SK-N-SH (cell line): ENCODE data around the gene KCNMB3.

Experiments used
- CHD2 ChIP-seq: fragments of 150-350 bp; IDR thresholded peaks from 2 replicates; pipeline ENCODE4 v1.6.1; 2018; ENCODE audit warnings: low read length; ENCODE audit not compliant: partially characterized antibody
- EP300 ChIP-seq, 2 experiments: IDR thresholded peaks; 2 replicates each; pipeline versions ENCODE4 v1.4.0 to v1.6.1; 2012; ENCODE audit warnings: borderline replicate concordance in 1 of 2, low read depth in 1 of 2, low read length in 1 of 2
- EZH2phosphoT487 ChIP-seq: fragments of 200-600 bp; sonication (generic); IDR thresholded peaks from 2 replicates; pipeline ENCODE4 v1.6.1; 2017; ENCODE audit warnings: low read depth, mixed run types, mild to moderate bottlenecking, antibody characterized with exemption, moderate library complexity, borderline replicate concordance
- FOXJ3 ChIP-seq: sonication (generic); formaldehyde crosslinking; IDR thresholded peaks from 2 replicates; pipeline ENCODE4 v1.5.1; 2020; ENCODE audit warnings: mild to moderate bottlenecking, missing genetic modification reagents
- GABPA ChIP-seq: IDR thresholded peaks from 2 replicates; pipeline ENCODE4 v1.4.0; 2012; ENCODE audit warnings: low read depth, mild to moderate bottlenecking
- MXI1 ChIP-seq: IDR thresholded peaks from 2 replicates; pipeline ENCODE4 v1.6.1; 2012; ENCODE audit warnings: mild to moderate bottlenecking, low read depth, low read length, improper control_type of control experiment
- TCF12 ChIP-seq: IDR thresholded peaks from 2 replicates; pipeline ENCODE4 v1.4.0; 2012
- TF ChIP-seq, protein P1 (sequence below): fragments of 200-600 bp; sonication (generic); IDR thresholded peaks from 2 replicates; pipeline ENCODE4 v1.6.1; 2017; ENCODE audit warnings: antibody characterized with exemption, mild to moderate bottlenecking, moderate library complexity
- TF ChIP-seq, protein P2 (sequence below): IDR thresholded peaks from 2 replicates; pipeline ENCODE4 v1.4.0; 2012; ENCODE audit warnings: low read depth
- TF ChIP-seq, protein P3 (sequence below): IDR thresholded peaks from 2 replicates; pipeline ENCODE4 v1.4.0; 2012; ENCODE audit warnings: low read depth, borderline replicate concordance
- TF ChIP-seq, protein P4 (sequence below): fragments of 150-350 bp; IDR thresholded peaks from 2 replicates; pipeline ENCODE4 v1.6.1; 2017; ENCODE audit warnings: antibody characterized with exemption, low read length, low read depth, borderline replicate concordance

DNA sequence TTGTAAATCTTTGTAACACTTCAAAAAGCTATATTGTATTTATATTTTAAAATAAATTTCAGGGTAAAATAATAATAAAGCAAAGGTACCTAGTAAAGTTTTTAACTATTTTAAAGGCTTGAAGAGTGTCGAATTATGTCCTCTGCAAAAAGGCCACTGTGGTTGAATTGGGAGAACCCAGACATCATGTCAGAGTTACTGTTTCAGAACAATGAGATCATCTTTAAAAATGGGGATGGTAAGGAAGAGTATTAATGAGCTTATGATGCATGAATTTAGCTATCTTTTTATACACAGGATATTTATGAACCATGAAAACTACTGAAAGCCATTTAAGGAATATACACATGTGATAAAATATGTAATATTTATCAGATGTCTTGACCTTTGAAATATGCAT lies 26.3 kb downstream of the KCNMB3 start:
- no peak for TF ChIP-seq GABPA
- TF ChIP-seq, protein P1, sequence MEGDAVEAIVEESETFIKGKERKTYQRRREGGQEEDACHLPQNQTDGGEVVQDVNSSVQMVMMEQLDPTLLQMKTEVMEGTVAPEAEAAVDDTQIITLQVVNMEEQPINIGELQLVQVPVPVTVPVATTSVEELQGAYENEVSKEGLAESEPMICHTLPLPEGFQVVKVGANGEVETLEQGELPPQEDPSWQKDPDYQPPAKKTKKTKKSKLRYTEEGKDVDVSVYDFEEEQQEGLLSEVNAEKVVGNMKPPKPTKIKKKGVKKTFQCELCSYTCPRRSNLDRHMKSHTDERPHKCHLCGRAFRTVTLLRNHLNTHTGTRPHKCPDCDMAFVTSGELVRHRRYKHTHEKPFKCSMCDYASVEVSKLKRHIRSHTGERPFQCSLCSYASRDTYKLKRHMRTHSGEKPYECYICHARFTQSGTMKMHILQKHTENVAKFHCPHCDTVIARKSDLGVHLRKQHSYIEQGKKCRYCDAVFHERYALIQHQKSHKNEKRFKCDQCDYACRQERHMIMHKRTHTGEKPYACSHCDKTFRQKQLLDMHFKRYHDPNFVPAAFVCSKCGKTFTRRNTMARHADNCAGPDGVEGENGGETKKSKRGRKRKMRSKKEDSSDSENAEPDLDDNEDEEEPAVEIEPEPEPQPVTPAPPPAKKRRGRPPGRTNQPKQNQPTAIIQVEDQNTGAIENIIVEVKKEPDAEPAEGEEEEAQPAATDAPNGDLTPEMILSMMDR, result no peak
- no peak for TF ChIP-seq FOXJ3 (CRISPR knock-in tag)
- no peak for TF ChIP-seq EZH2phosphoT487
- TF ChIP-seq MXI1, result no peak
- TF ChIP-seq, protein P2, sequence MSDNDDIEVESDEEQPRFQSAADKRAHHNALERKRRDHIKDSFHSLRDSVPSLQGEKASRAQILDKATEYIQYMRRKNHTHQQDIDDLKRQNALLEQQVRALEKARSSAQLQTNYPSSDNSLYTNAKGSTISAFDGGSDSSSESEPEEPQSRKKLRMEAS, result no peak
- TF ChIP-seq, protein P3, sequence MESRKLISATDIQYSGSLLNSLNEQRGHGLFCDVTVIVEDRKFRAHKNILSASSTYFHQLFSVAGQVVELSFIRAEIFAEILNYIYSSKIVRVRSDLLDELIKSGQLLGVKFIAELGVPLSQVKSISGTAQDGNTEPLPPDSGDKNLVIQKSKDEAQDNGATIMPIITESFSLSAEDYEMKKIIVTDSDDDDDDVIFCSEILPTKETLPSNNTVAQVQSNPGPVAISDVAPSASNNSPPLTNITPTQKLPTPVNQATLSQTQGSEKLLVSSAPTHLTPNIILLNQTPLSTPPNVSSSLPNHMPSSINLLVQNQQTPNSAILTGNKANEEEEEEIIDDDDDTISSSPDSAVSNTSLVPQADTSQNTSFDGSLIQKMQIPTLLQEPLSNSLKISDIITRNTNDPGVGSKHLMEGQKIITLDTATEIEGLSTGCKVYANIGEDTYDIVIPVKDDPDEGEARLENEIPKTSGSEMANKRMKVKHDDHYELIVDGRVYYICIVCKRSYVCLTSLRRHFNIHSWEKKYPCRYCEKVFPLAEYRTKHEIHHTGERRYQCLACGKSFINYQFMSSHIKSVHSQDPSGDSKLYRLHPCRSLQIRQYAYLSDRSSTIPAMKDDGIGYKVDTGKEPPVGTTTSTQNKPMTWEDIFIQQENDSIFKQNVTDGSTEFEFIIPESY, result no peak
- TF ChIP-seq EP300 (IDR thresholded peaks at IDR 0.05; ENCODE audit: borderline replicate concordance in 1 of 2, low read depth in 1 of 2, low read length in 1 of 2), result no peak
- TF ChIP-seq CHD2, result no peak
- TF ChIP-seq TCF12, result no peak
- TF ChIP-seq, protein P4, sequence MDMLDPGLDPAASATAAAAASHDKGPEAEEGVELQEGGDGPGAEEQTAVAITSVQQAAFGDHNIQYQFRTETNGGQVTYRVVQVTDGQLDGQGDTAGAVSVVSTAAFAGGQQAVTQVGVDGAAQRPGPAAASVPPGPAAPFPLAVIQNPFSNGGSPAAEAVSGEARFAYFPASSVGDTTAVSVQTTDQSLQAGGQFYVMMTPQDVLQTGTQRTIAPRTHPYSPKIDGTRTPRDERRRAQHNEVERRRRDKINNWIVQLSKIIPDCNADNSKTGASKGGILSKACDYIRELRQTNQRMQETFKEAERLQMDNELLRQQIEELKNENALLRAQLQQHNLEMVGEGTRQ, result no peak
